HepG2 (cell line): ENCODE results near the gene EPS8L3. TPM values are rescaled to one million over a fixed set of nuclear protein-coding genes. Genes with fewer than 3 reads are reported as not detected.

ENCODE experiments used
- ATAC-seq: fragments of 200-7000 bp; cut with Tn5 transposase; 3 replicates; pipeline ENCODE4 v1.9.1; 2020; ENCODE audit warnings: mild to moderate bottlenecking, moderate library complexity
- BruUV-seq: library from RNA; stranded (reverse); fragments of 400-500 nt; replicated peaks from 2 replicates; lab custom pipeline; 2021; lab: Mats Ljungman, UMichigan
- CTCF ChIA-PET: fragments of 300-600 bp; formaldehyde crosslinking; extraction: SDS; loops from one replicate; lab custom pipeline; 2021; ENCODE audit warnings: low total read pairs, inconsistent platforms, low intra/inter-chr PET ratio; lab: Yijun Ruan, JAX
- POLR2A ChIA-PET: fragments of 350-600 bp; sonication (Branson Sonifier 250); formaldehyde crosslinking; loops from one replicate; lab custom pipeline; 2020; ENCODE audit warnings: antibody characterized with exemption, inconsistent platforms; lab: Yijun Ruan, JAX
- DNase-seq: peaks from one replicate; pipeline ENCODE4 v3.0.0-alpha.2; 2015; ENCODE audit warnings: low spot score
- FAIRE-seq: peaks from 3 replicates; lab custom pipeline; 2011; peaks lifted over from hg19 to GRCh38; lab: Jason Lieb, UNC
- H2AFZ ChIP-seq: one replicate; pipeline ENCODE4 v1.6.1; 2011; ENCODE audit warnings: low read length, inconsistent platforms
- H3K27ac ChIP-seq: fragments of 300-600 bp; 3 replicates; pipeline ENCODE4 v1.8.0; 2011; ENCODE audit warnings: mixed run types, mild to moderate bottlenecking, mixed read lengths, low read length, inconsistent platforms; ENCODE audit not compliant: insufficient read depth; ENCODE audit errors: extremely low read length
- H3K27me3 ChIP-seq, 2 experiments: fragments of 200-600 bp in 1 of 2; 2 replicates in 1 of 2; 3 replicates in 1 of 2; pipeline versions ENCODE4 v1.6.0 to v1.8.0; 2011; ENCODE audit warnings: low read length in 2 of 2, mild to moderate bottlenecking in 2 of 2, moderate library complexity in 2 of 2, inconsistent platforms in 1 of 2; ENCODE audit not compliant: insufficient read depth in 2 of 2, control insufficient read depth in 1 of 2
- H3K36me3 ChIP-seq, 2 experiments: fragments of 200-600 bp in 1 of 2; replicated peaks in 1 of 2; 2 replicates in 1 of 2; 3 replicates in 1 of 2; pipeline versions ENCODE4 v1.5.1 to v1.8.0; 2011; ENCODE audit warnings: low read length in 2 of 2, inconsistent platforms in 1 of 2; ENCODE audit not compliant: insufficient read depth in 2 of 2, control insufficient read depth in 1 of 2
- H3K4me1 ChIP-seq: 2 replicates; pipeline ENCODE4 v1.5.1; 2012; ENCODE audit warnings: low read length, inconsistent platforms; ENCODE audit not compliant: insufficient read depth
- H3K4me2 ChIP-seq: 2 replicates; pipeline ENCODE4 v1.6.0; 2011; ENCODE audit warnings: low read depth, low read length, inconsistent platforms
- H3K4me3 ChIP-seq, 3 experiments: fragments of 200-600 bp in 1 of 3; sonication (generic), shearing (Covaris generic) in 1 of 3; replicated peaks in 1 of 3; 2 replicates each; pipeline ENCODE4 v1.5.1; 2011 to 2016; ENCODE audit warnings: low read length in 3 of 3, inconsistent platforms in 2 of 3, low read depth in 2 of 3, mild to moderate bottlenecking in 2 of 3, control low read depth in 1 of 3, mixed read lengths in 1 of 3; ENCODE audit not compliant: insufficient read depth in 1 of 3
- H3K79me2 ChIP-seq: one replicate; pipeline ENCODE4 v1.6.1; 2011; ENCODE audit warnings: low read length, inconsistent platforms; ENCODE audit not compliant: insufficient read depth
- H3K9ac ChIP-seq: 2 replicates; pipeline ENCODE4 v1.6.0; 2011; ENCODE audit warnings: mild to moderate bottlenecking, low read depth, low read length, inconsistent platforms; ENCODE audit not compliant: insufficient read depth
- H3K9me3 ChIP-seq: 2 replicates; pipeline ENCODE4 v1.5.1; 2012; ENCODE audit warnings: mild to moderate bottlenecking, low read length
- H4K20me1 ChIP-seq: 2 replicates; pipeline ENCODE4 v1.6.0; 2011; ENCODE audit warnings: inconsistent platforms, mild to moderate bottlenecking, low read length, moderate library complexity; ENCODE audit not compliant: insufficient read depth
- BCL6 ChIP-seq: IDR thresholded peaks from 2 replicates; pipeline ENCODE4 v1.6.1; 2016; ENCODE audit warnings: missing genetic modification reagents, missing compliant biosample characterization
- BHLHE40 ChIP-seq: IDR thresholded peaks from 2 replicates; pipeline ENCODE4 v1.6.1; 2011; ENCODE audit warnings: low read length, improper control_type of control experiment
- CAMTA2 ChIP-seq: sonication (generic); formaldehyde crosslinking; IDR thresholded peaks from 2 replicates; pipeline ENCODE4 v1.4.0; 2020; ENCODE audit warnings: mild to moderate bottlenecking, missing genetic modification reagents, borderline replicate concordance
- CHD4 ChIP-seq: fragments of 200-600 bp; sonication (generic); IDR thresholded peaks from 2 replicates; pipeline ENCODE4 v1.7.0; 2017; ENCODE audit warnings: mild to moderate bottlenecking, low read length, borderline replicate concordance
- PCBP2 ChIP-seq: fragments of 200-400 bp; formaldehyde crosslinking; optimal IDR thresholded peaks from 2 replicates; pipeline ENCODE3; 2018; ENCODE audit warnings: low read length, low read depth; ENCODE audit not compliant: poor library complexity, severe bottlenecking
- PRDM4 ChIP-seq: sonication (generic); formaldehyde crosslinking; IDR thresholded peaks from 2 replicates; pipeline ENCODE4 v1.9.0; 2021; ENCODE audit warnings: missing genetic modification reagents, borderline replicate concordance
- SAFB2 ChIP-seq: sonication (generic); formaldehyde crosslinking; IDR thresholded peaks from 2 replicates; pipeline ENCODE4 v1.5.1; 2020; ENCODE audit warnings: missing genetic modification reagents, low read depth, mild to moderate bottlenecking, borderline replicate concordance
- SSRP1 ChIP-seq: IDR thresholded peaks from 2 replicates; pipeline ENCODE4 v1.6.1; 2016; ENCODE audit warnings: control low read depth
- TFDP2 ChIP-seq: sonication (generic); formaldehyde crosslinking; IDR thresholded peaks from 2 replicates; pipeline ENCODE4 v1.4.0; 2020; ENCODE audit warnings: missing genetic modification reagents
- ZBTB26 ChIP-seq: IDR thresholded peaks from 2 replicates; pipeline ENCODE4 v1.6.1; 2016; ENCODE audit warnings: missing compliant biosample characterization, missing genetic modification reagents, borderline replicate concordance
- ZBTB43 ChIP-seq: sonication (generic); formaldehyde crosslinking; conservative IDR thresholded peaks from 2 replicates; pipeline ENCODE4 v1.4.0; 2020; ENCODE audit warnings: missing genetic modification reagents
- ZNF20 ChIP-seq: sonication (generic); formaldehyde crosslinking; IDR thresholded peaks from 2 replicates; pipeline ENCODE4 v1.4.0; 2020; ENCODE audit warnings: mild to moderate bottlenecking, moderate library complexity, missing genetic modification reagents
- ZNF331 ChIP-seq: sonication (generic); formaldehyde crosslinking; IDR thresholded peaks from 2 replicates; pipeline ENCODE4 v1.4.0; 2020; ENCODE audit warnings: missing genetic modification reagents
- ZNF333 ChIP-seq: sonication (generic); formaldehyde crosslinking; IDR thresholded peaks from 2 replicates; pipeline ENCODE4 v1.4.0; 2020; ENCODE audit warnings: mild to moderate bottlenecking, missing genetic modification reagents, borderline replicate concordance
- ZNF367 ChIP-seq: sonication (generic); formaldehyde crosslinking; IDR thresholded peaks from 2 replicates; pipeline ENCODE4 v1.4.0; 2020; ENCODE audit warnings: missing genetic modification reagents, borderline replicate concordance
- ZNF790 ChIP-seq: sonication (generic); formaldehyde crosslinking; IDR thresholded peaks from 2 replicates; pipeline ENCODE4 v1.8.0; 2022; ENCODE audit warnings: missing genetic modification reagents, mild to moderate bottlenecking, borderline replicate concordance
- ZSCAN30 ChIP-seq: sonication (generic); formaldehyde crosslinking; IDR thresholded peaks from 2 replicates; pipeline ENCODE4 v1.5.0; 2020; ENCODE audit warnings: mild to moderate bottlenecking, missing genetic modification reagents
- WGBS: methylation state at CpG from one replicate; pipeline ENCODE4 v1.1.6; 2017; ENCODE audit warnings: low lambda C conversion rate; 5-methylcytosine and 5-hydroxymethylcytosine counted together
- in situ Hi-C: cut with HindIII; loops from 2 replicates; pipeline ENCODE4 v1.10.0; 2017; ENCODE audit warnings: low pct_unique_long_range_greater_than_20kb; ENCODE audit not compliant: extremely low pct_ligation_motif_present
- intact Hi-C: fragments of 100-400 bp; cut with micrococcal nuclease; formaldehyde crosslinking; loops from one replicate; pipeline ENCODE4 v1.10.0; 2022; ENCODE audit not compliant: unreplicated experiment
- polyA plus RNA-seq, 8 experiments: library from polyadenylated mRNA; depleted of rRNA in 3 of 8; stranded (reverse) in 7 of 8; unstranded in 1 of 8; fragments of >200 nt; fragmentation: Illumina TruSeq in 4 of 8; extraction: Trizol in 4 of 8; gene quantifications; 2 replicates each; pipeline versions ENCODE4 v1.2.1 to v1.2.3, GENCODE V29; 2011 to 2016; ENCODE audit warnings: low read depth in 4 of 8, missing spikeins in 1 of 8, mixed read lengths in 1 of 8; ENCODE audit not compliant: insufficient read depth in 1 of 8
- total RNA-seq, 5 experiments: library from RNA; depleted of rRNA; stranded (reverse); fragments of >200 nt; fragmentation: Illumina TruSeq; extraction: Trizol; gene quantifications; 2 replicates each; pipeline ENCODE4 v1.2.3, GENCODE V29; 2016; ENCODE audit warnings: low read depth in 1 of 5

Gene EPS8L3
- total and polyA plus RNA-seq, 2 of the 13 experiments (the other 11 are each of a cell fraction or from before 2014, with no cell fraction given) = 18.2 to 106 TPM

GRCh38 chr1:109733236-109733870 is 30.4 kb downstream of the EPS8L3 start:
- peaks cover 9 to 15% of the 10 kb centered on the region in 2 experiments; a peak in 4 of 5 replicates for H3K36me3 ChIP-seq
- no peaks in the 10 kb centered on the region for H3K27me3 ChIP-seq
- no TSS peak for BruUV-seq
- H3K27ac ChIP-seq = no peak overlapping the region
- no peaks in the 10 kb centered on the region for H3K79me2 ChIP-seq
- POLR2A ChIA-PET = no interaction called here
- no peaks in the 10 kb centered on the region for H3K9me3 ChIP-seq
- intact Hi-C loops = loop anchor here (5.0 kb wide), 1 partner anchor 39 kb away; no protein-coding TSS in a partner anchor
- TF ChIP-seq CAMTA2 = no peak
- TF ChIP-seq ZNF20 = no peak
- no peak for TF ChIP-seq TFDP2 (CRISPR knock-in tag)
- TF ChIP-seq ZNF790 = no peak
- no peak for TF ChIP-seq CHD4
- no peak for TF ChIP-seq ZNF367
- no peak for TF ChIP-seq ZNF331 (CRISPR knock-in tag)
- no peak for TF ChIP-seq ZBTB43 (CRISPR knock-in tag)
- TF ChIP-seq ZBTB26 = no peak
- no peak for TF ChIP-seq ZNF333 (CRISPR knock-in tag)
- no peak for TF ChIP-seq SSRP1
- no peak for TF ChIP-seq PCBP2
- TF ChIP-seq BCL6 (CRISPR knock-in tag) = no peak
- no peak for TF ChIP-seq BHLHE40
- no peak for TF ChIP-seq ZSCAN30 (CRISPR knock-in tag)
- TF ChIP-seq PRDM4 (CRISPR knock-in tag) = no peak
- no peak for TF ChIP-seq SAFB2 (CRISPR knock-in tag)
- TF ChIP-seq, all 625 proteins: peak for 0
- FAIRE-seq (no peak), DNase-seq (no peak), ATAC-seq (no peak)
- in situ Hi-C loops = no loop called here
- Histone ChIP-seq H3K4me2 (no peak overlapping the region), H3K4me3 (no peak overlapping the region), H2AFZ (no peak overlapping the region), H3K4me1 (peaks cover 27% of the 10 kb centered on the region), H4K20me1 (no peaks in the 10 kb centered on the region), H3K9ac (no peak overlapping the region)
- 98% methylated on average over 4 of the region's 4 CpGs for WGBS
- CTCF ChIA-PET = no interaction called here
